Smooth muscle cell (in vitro differentiated cells): ENCODE measurements around the gene DNAI7. TPM values are rescaled to one million over a fixed set of nuclear protein-coding genes. Genes with fewer than 3 reads are reported as not detected.

Experiments used
- DNase-seq: peaks from one replicate; lab custom pipeline; 2025; ENCODE audit not compliant: unreplicated experiment; lab: John Stamatoyannopoulos, UW
- H2AFZ ChIP-seq: fragments of 200-600 bp; sonication (generic); 2 replicates; pipeline ENCODE4 v1.6.0; 2016; ENCODE audit warnings: antibody characterized with exemption, low read depth, mild to moderate bottlenecking
- H3F3A ChIP-seq: fragments of 200-600 bp; sonication (generic); 2 replicates; pipeline ENCODE4 v1.6.0; 2017; ENCODE audit warnings: antibody characterized with exemption, low read depth
- H3K27ac ChIP-seq: fragments of 200-600 bp; sonication (generic); 2 replicates; pipeline ENCODE4 v1.5.1; 2016; ENCODE audit warnings: low read depth, mild to moderate bottlenecking
- H3K27me3 ChIP-seq: fragments of 200-600 bp; sonication (generic); 2 replicates; pipeline ENCODE4 v1.6.1; 2016; ENCODE audit warnings: low read depth, mild to moderate bottlenecking
- H3K36me3 ChIP-seq: fragments of 200-600 bp; sonication (generic); 2 replicates; pipeline ENCODE4 v1.5.1; 2016; ENCODE audit warnings: low read depth
- H3K4me1 ChIP-seq: fragments of 200-600 bp; sonication (generic); 2 replicates; pipeline ENCODE4 v1.5.1; 2016; ENCODE audit warnings: low read depth
- H3K4me2 ChIP-seq: fragments of 200-600 bp; sonication (generic); 2 replicates; pipeline ENCODE4 v1.6.0; 2016; ENCODE audit warnings: mild to moderate bottlenecking
- H3K4me3 ChIP-seq: fragments of 200-600 bp; sonication (generic); 2 replicates; pipeline ENCODE4 v1.5.1; 2016; ENCODE audit warnings: mild to moderate bottlenecking
- H3K79me2 ChIP-seq: fragments of 200-600 bp; sonication (generic); 2 replicates; pipeline ENCODE4 v1.6.0; 2016; ENCODE audit warnings: low read depth, mild to moderate bottlenecking
- H3K9ac ChIP-seq: fragments of 200-600 bp; sonication (generic); 2 replicates; pipeline ENCODE4 v1.6.0; 2016; ENCODE audit warnings: low read depth
- H3K9me3 ChIP-seq: fragments of 200-600 bp; sonication (generic); replicated peaks from 2 replicates; pipeline ENCODE4 v1.5.1; 2016; ENCODE audit warnings: low read depth
- H4K20me1 ChIP-seq: fragments of 200-600 bp; sonication (generic); 2 replicates; pipeline ENCODE4 v1.6.0; 2016; ENCODE audit warnings: low read depth
- CTCF ChIP-seq: fragments of 200-600 bp; sonication (generic); IDR thresholded peaks from 2 replicates; pipeline ENCODE4 v1.5.1; 2017; ENCODE audit warnings: borderline replicate concordance, mild to moderate bottlenecking, antibody characterized with exemption; ENCODE audit not compliant: insufficient read depth, poor library complexity, severe bottlenecking
- WGBS: methylation state at CpG from one replicate; pipeline ENCODE4 v1.1.7; 2016; ENCODE audit warnings: low lambda C conversion rate; 5-methylcytosine and 5-hydroxymethylcytosine counted together
- polyA plus RNA-seq: library from polyadenylated mRNA; unstranded; fragments of >200 nt; fragmentation: Nextera tagmentation; extraction: Ambion mirVana; gene quantifications from 2 replicates; pipeline ENCODE4 v1.2.1, GENCODE V29; 2016
- total RNA-seq: library from RNA; depleted of rRNA; stranded (reverse); fragments of >200 nt; gene quantifications from 2 replicates; pipeline ENCODE4 v1.2.3, GENCODE V29; 2014

The DNAI7 gene
- total and polyA plus RNA-seq, 2 experiments from 2014 or later: not detected

GRCh38 chr12:25213338-25213737, 18.4 kb upstream of the DNAI7 start:
- WGBS: 100% methylated on average over 1 of the region's 1 CpG
- DNase-seq: no peak

GRCh38 chr12:25208554-25208953, 13.6 kb upstream of the DNAI7 start:
- Histone ChIP-seq H4K20me1 (no peaks in the 10 kb centered on the region), H3K9ac (no peak overlapping the region), H3K36me3 (no peaks in the 10 kb centered on the region), H3K27ac (no peak overlapping the region), H3K9me3 (no peaks in the 10 kb centered on the region), H3K4me2 (no peak overlapping the region), H3K27me3 (no peaks in the 10 kb centered on the region), H3K4me1 (no peaks in the 10 kb centered on the region), H3K4me3 (no peak overlapping the region), H3K79me2 (no peaks in the 10 kb centered on the region), H3F3A (no peaks in the 10 kb centered on the region), H2AFZ (no peak overlapping the region)
- no peak for DNase-seq
- TF ChIP-seq CTCF: no peak
- WGBS: 91% methylated on average over 1 of the region's 1 CpG

More at GRCh38 chr12:25213338-25213737, 18.4 kb upstream of the DNAI7 start:
- Histone ChIP-seq H3K27me3 (no peaks in the 10 kb centered on the region), H3K9ac (no peak overlapping the region), H3F3A (no peaks in the 10 kb centered on the region), H3K36me3 (no peaks in the 10 kb centered on the region), H2AFZ (no peak overlapping the region), H3K9me3 (no peaks in the 10 kb centered on the region), H3K27ac (no peak overlapping the region), H3K4me2 (no peak overlapping the region), H3K79me2 (peaks cover 4% of the 10 kb centered on the region), H3K4me3 (no peak overlapping the region), H4K20me1 (peaks cover 8% of the 10 kb centered on the region), H3K4me1 (no peaks in the 10 kb centered on the region)
- TF ChIP-seq CTCF: no peak

GRCh38 chr12:25207846-25208245, 12.9 kb upstream of the DNAI7 start:
- Histone ChIP-seq H3K36me3 (no peaks in the 10 kb centered on the region), H3F3A (no peaks in the 10 kb centered on the region), H3K27me3 (no peaks in the 10 kb centered on the region), H3K79me2 (no peaks in the 10 kb centered on the region), H3K4me1 (no peaks in the 10 kb centered on the region), H2AFZ (no peak overlapping the region), H3K4me3 (no peak overlapping the region), H3K27ac (no peak overlapping the region), H3K9ac (no peak overlapping the region), H3K4me2 (no peak overlapping the region), H3K9me3 (no peaks in the 10 kb centered on the region), H4K20me1 (peaks cover 6% of the 10 kb centered on the region)
- DNase-seq: no peak
- WGBS: 100% methylated on average over 1 of the region's 1 CpG
- TF ChIP-seq CTCF: no peak

GRCh38 chr12:25207411-25207810, 12.5 kb upstream of the DNAI7 start:
- Histone ChIP-seq H3K27me3 (no peaks in the 10 kb centered on the region), H3K4me3 (no peak overlapping the region), H3F3A (no peaks in the 10 kb centered on the region), H4K20me1 (peaks cover 6% of the 10 kb centered on the region), H3K9me3 (no peaks in the 10 kb centered on the region), H3K36me3 (no peaks in the 10 kb centered on the region), H3K27ac (no peak overlapping the region), H3K9ac (no peak overlapping the region), H3K4me2 (no peak overlapping the region), H2AFZ (no peak overlapping the region), H3K4me1 (no peaks in the 10 kb centered on the region), H3K79me2 (no peaks in the 10 kb centered on the region)
- DNase-seq: no peak
- 97% methylated on average over 6 of the region's 6 CpGs for WGBS
- TF ChIP-seq CTCF: no peak
